OCI-LY1 (cell line): Measurements from ENCODE around the gene CD3E.

Experiments
- H2AFZ ChIP-seq: fragments of 200-600 bp; sonication (generic), shearing (Covaris generic); 2 replicates; pipeline ENCODE4 v1.6.0; 2014; ENCODE audit warnings: antibody characterized with exemption, mild to moderate bottlenecking, low read length
- H3F3A ChIP-seq: fragments of 200-600 bp; sonication (generic), shearing (Covaris generic); 2 replicates; pipeline ENCODE4 v1.6.0; 2014; ENCODE audit warnings: mild to moderate bottlenecking, antibody characterized with exemption, low read length, moderate library complexity; ENCODE audit not compliant: insufficient read depth
- H3K27ac ChIP-seq: fragments of 200-600 bp; sonication (generic); 2 replicates; pipeline ENCODE4 v1.5.1; 2014; ENCODE audit warnings: low read length, mixed run types, mild to moderate bottlenecking, low read depth; ENCODE audit not compliant: poor library complexity, severe bottlenecking
- H3K27me3 ChIP-seq: fragments of 200-600 bp; sonication (generic); 2 replicates; pipeline ENCODE4 v1.6.0; 2014; ENCODE audit warnings: antibody characterized with exemption, mild to moderate bottlenecking, low read length, moderate library complexity; ENCODE audit not compliant: insufficient read depth
- H3K36me3 ChIP-seq: fragments of 200-600 bp; sonication (generic); 2 replicates; pipeline ENCODE4 v1.6.1; 2014; ENCODE audit warnings: mild to moderate bottlenecking, antibody characterized with exemption, low read length, moderate library complexity, mixed read lengths; ENCODE audit not compliant: insufficient read depth
- H3K4me1 ChIP-seq: fragments of 200-600 bp; sonication (generic); 2 replicates; pipeline ENCODE4 v1.5.1; 2014; ENCODE audit warnings: mild to moderate bottlenecking, low read length, moderate library complexity; ENCODE audit not compliant: insufficient read depth, severe bottlenecking
- H3K4me2 ChIP-seq: fragments of 200-600 bp; sonication (generic), shearing (Covaris generic); 2 replicates; pipeline ENCODE4 v1.6.1; 2014; ENCODE audit warnings: low read length
- H3K4me3 ChIP-seq: fragments of 200-600 bp; sonication (generic); 2 replicates; pipeline ENCODE4 v1.5.1; 2014; ENCODE audit warnings: low read length, low read depth, mild to moderate bottlenecking, mixed read lengths; ENCODE audit not compliant: poor library complexity, severe bottlenecking
- H3K79me2 ChIP-seq: fragments of 200-600 bp; shearing (Covaris generic); 2 replicates; pipeline ENCODE4 v1.6.1; 2016; ENCODE audit warnings: mixed run types, low read length, mixed read lengths; ENCODE audit not compliant: insufficient read depth
- H3K9ac ChIP-seq: fragments of 200-600 bp; sonication (generic), shearing (Covaris generic); 2 replicates; pipeline ENCODE4 v1.6.1; 2014; ENCODE audit warnings: mild to moderate bottlenecking, low read length, mixed read lengths
- H3K9me2 ChIP-seq: fragments of 200-600 bp; sonication (generic), shearing (Covaris generic); 2 replicates; pipeline ENCODE4 v1.6.1; 2014; ENCODE audit warnings: low read depth, mild to moderate bottlenecking, low read length, mixed read lengths
- H3K9me3 ChIP-seq: fragments of 200-600 bp; shearing (Covaris generic); 2 replicates; pipeline ENCODE4 v1.6.1; 2014; ENCODE audit warnings: low read length, mixed read lengths
- H4K20me1 ChIP-seq: fragments of 200-600 bp; sonication (generic), shearing (Covaris generic); 2 replicates; pipeline ENCODE4 v1.6.0; 2016; ENCODE audit warnings: mild to moderate bottlenecking, low read length; ENCODE audit not compliant: insufficient read depth
- CTCF ChIP-seq: fragments of 200-600 bp; sonication (generic), shearing (Covaris generic); IDR thresholded peaks from 2 replicates; pipeline ENCODE4 v1.5.1; 2017; ENCODE audit warnings: mild to moderate bottlenecking, antibody characterized with exemption, low read length, moderate library complexity, mixed read lengths
- EZH2 ChIP-seq: fragments of 200-600 bp; sonication (generic), shearing (Covaris generic); IDR thresholded peaks from 2 replicates; pipeline ENCODE4 v1.8.0; 2017; ENCODE audit warnings: borderline replicate concordance, mixed run types, mild to moderate bottlenecking, antibody characterized with exemption, low read length, moderate library complexity, mixed read lengths

The CD3E gene

GRCh38 chr11:118318124-118318523 is 13.6 kb downstream of the CD3E start:
- no peak overlapping the region for H3K9ac ChIP-seq
- no peaks in the 10 kb centered on the region for H3F3A ChIP-seq
- H2AFZ ChIP-seq, result no peak overlapping the region
- H3K9me3 ChIP-seq, result no peaks in the 10 kb centered on the region
- no peak overlapping the region for H3K4me3 ChIP-seq
- H4K20me1 ChIP-seq, result no peaks in the 10 kb centered on the region
- H3K4me1 ChIP-seq, result peaks cover 61% of the 10 kb centered on the region
- TF ChIP-seq CTCF, result no peak
- no peak for TF ChIP-seq EZH2
- no peaks in the 10 kb centered on the region for H3K9me2 ChIP-seq
- no peak overlapping the region for H3K4me2 ChIP-seq
- H3K36me3 ChIP-seq, result no peaks in the 10 kb centered on the region
- H3K27ac ChIP-seq, result peak overlapping the region; percentile 7
- no peaks in the 10 kb centered on the region for H3K79me2 ChIP-seq
- no peaks in the 10 kb centered on the region for H3K27me3 ChIP-seq

DNA sequence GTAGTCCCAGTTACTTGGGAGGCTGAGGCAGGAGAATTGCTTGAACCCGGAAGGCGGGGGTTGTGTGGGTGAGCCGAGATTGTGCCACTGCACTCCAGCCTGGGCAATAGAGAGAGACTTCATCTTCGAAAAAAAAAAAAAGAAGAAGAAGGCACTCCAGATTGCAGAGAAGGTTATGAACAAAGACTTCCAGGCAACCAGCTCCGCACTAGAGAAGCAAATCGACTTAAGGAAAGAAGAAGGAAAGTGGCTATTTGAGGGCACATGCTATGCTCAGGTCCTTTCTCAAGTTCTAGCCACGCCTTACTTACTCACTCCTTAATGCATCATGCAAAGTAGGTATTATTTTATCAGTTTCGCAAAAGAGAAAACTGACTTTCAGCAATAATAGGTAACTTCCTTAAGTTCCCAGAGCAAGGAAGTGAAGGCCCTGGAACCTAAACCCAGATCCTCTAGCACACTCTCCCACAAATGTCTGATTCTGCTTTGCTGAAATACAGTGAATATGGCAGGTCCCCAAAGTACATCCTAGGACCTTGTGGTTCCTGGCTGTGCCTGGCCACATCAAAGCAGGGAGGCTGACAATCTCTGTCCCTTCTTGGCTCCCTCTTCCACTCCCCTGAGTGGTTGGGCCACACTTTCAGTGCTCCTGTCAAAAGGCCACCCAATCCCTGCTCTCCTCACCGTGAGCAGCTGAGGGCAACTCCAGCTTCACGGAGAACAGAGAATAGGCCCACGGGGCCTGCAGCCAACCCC is 14.2 kb downstream of the CD3E start:
- no peak for TF ChIP-seq EZH2
- no peak for TF ChIP-seq CTCF
- H2AFZ ChIP-seq, result no peak overlapping the region
- H3K27ac ChIP-seq, result peak overlapping the region; percentile 37
- H4K20me1 ChIP-seq, result no peaks in the 10 kb centered on the region
- peaks cover 61% of the 10 kb centered on the region for H3K4me1 ChIP-seq
- H3K4me2 ChIP-seq, result no peak overlapping the region
- no peaks in the 10 kb centered on the region for H3K9me3 ChIP-seq
- H3F3A ChIP-seq, result no peaks in the 10 kb centered on the region
- no peaks in the 10 kb centered on the region for H3K79me2 ChIP-seq
- no peak overlapping the region for H3K9ac ChIP-seq
- H3K4me3 ChIP-seq, result no peak overlapping the region
- no peaks in the 10 kb centered on the region for H3K36me3 ChIP-seq
- H3K27me3 ChIP-seq, result no peaks in the 10 kb centered on the region
- H3K9me2 ChIP-seq, result no peaks in the 10 kb centered on the region

- Histone ChIP-seq H3K4me1 (peaks cover 61% of the 10 kb centered on the region), H3K4me2 (no peak overlapping the region)
- no peak for TF ChIP-seq CTCF
- no peak for TF ChIP-seq EZH2
These were observed 14.8 kb downstream of the CD3E start for GRCh38 chr11:118319337-118319707.

More at GRCh38 chr11:118319337-118319707, 14.8 kb downstream of the CD3E start:
- no peaks in the 10 kb centered on the region for H3K79me2 ChIP-seq
- no peaks in the 10 kb centered on the region for H3F3A ChIP-seq
- H3K4me3 ChIP-seq, result no peak overlapping the region
- H4K20me1 ChIP-seq, result no peaks in the 10 kb centered on the region
- H3K27me3 ChIP-seq, result no peaks in the 10 kb centered on the region
- peak overlapping the region; percentile 37 for H3K27ac ChIP-seq
- H3K9me3 ChIP-seq, result no peaks in the 10 kb centered on the region
- H2AFZ ChIP-seq, result no peak overlapping the region
- no peak overlapping the region for H3K9ac ChIP-seq
- no peaks in the 10 kb centered on the region for H3K36me3 ChIP-seq
- no peaks in the 10 kb centered on the region for H3K9me2 ChIP-seq
